Thyroid gland (tissue), 4 donors: ENCODE measurements around the gene UBE2Z. TPM values are rescaled to one million over a fixed set of nuclear protein-coding genes. Genes with fewer than 3 reads are reported as not detected.

Experiments used
- DNase-seq, 2 donors: peaks; one replicate each; pipeline ENCODE4 v3.0.0-alpha.2; 2019
- H3K27ac ChIP-seq, 3 donors: fragments of 200-600 bp; sonication (generic); 1 replicate in 2 of 3; 2 replicates in 1 of 3; pipeline ENCODE4 v1.5.1; 2016 to 2019; ENCODE audit warnings: mild to moderate bottlenecking in 1 of 3, moderate library complexity in 1 of 3
- H3K27me3 ChIP-seq: fragments of 200-600 bp; sonication (generic); one replicate; pipeline ENCODE4 v1.5.1; 2019
- H3K36me3 ChIP-seq, 2 donors: fragments of 200-600 bp; sonication (generic); one replicate each; pipeline ENCODE4 v1.5.1; 2016 to 2019
- H3K4me1 ChIP-seq, 2 donors: fragments of 200-600 bp; sonication (generic); one replicate each; pipeline ENCODE4 v1.5.1; 2017 to 2019
- H3K4me3 ChIP-seq, 3 donors: fragments of 200-600 bp; sonication (generic); replicated peaks in 1 of 3; 1 replicate in 2 of 3; 2 replicates in 1 of 3; pipeline ENCODE4 v1.5.1; 2016; ENCODE audit warnings: mild to moderate bottlenecking in 1 of 3
- H3K9me3 ChIP-seq: fragments of 200-600 bp; sonication (generic); one replicate; pipeline ENCODE4 v1.5.1; 2017
- CTCF ChIP-seq, 6 experiments: fragments of 200-600 bp in 3 of 6; fragments of 450-650 bp in 3 of 6; sonication (generic) in 3 of 6; IDR thresholded peaks; one replicate each; pipeline ENCODE4 v1.5.1; 2016 to 2019; ENCODE audit warnings: antibody characterized with exemption in 6 of 6, mild to moderate bottlenecking in 2 of 6, inconsistent platforms in 1 of 6, moderate library complexity in 1 of 6
- POLR2A ChIP-seq, 2 donors: fragments of 450-650 bp; IDR thresholded peaks; one replicate each; pipeline ENCODE4 v1.6.1; 2017; ENCODE audit warnings: antibody characterized with exemption in 2 of 2, mild to moderate bottlenecking in 2 of 2, moderate library complexity in 1 of 2
- WGBS, 2 donors: methylation state at CpG; one replicate each; pipeline ENCODE4 v1.1.5; 2017; 5-methylcytosine and 5-hydroxymethylcytosine counted together
- intact Hi-C: fragments of 100-400 bp; cut with DNase I; formaldehyde crosslinking; loops from one replicate; pipeline ENCODE4 v1.15.1; 2023
- total RNA-seq, 4 donors: library from RNA; depleted of rRNA; stranded (reverse); fragments of >200 nt; gene quantifications; one replicate each; pipeline ENCODE4 v1.2.3, GENCODE V29; 2016

Gene UBE2Z
- total RNA-seq, 4 donors from 2014 or later: 80.9 to 103 (median 99.0) TPM

- 1% methylated on average over 23 to 28 of the region's 36 CpGs for WGBS, 2 donors
- H3K36me3 ChIP-seq: peaks cover 0 to 4% of the 10 kb centered on the region in 2 donors
- H3K27ac ChIP-seq: peak overlapping the region; percentile 75 to 87 (median 85)
- H3K9me3 ChIP-seq: no peaks in the 10 kb centered on the region
- no peaks in the 10 kb centered on the region for H3K27me3 ChIP-seq
- TF ChIP-seq POLR2A (IDR thresholded peaks at IDR 0.05): no peak
- no peak for TF ChIP-seq CTCF (IDR thresholded peaks at IDR 0.05)
- H3K4me3 ChIP-seq: peak overlapping the region; percentile 33 to 73 (median 67)
- peak; percentile 83 to 87 for DNase-seq
- intact Hi-C loops: no loop called here
- H3K4me1 ChIP-seq: peaks cover 32 to 39% of the 10 kb centered on the region in 2 donors
Observed at GRCh38 chr17:48908853-48909394, 717 bp downstream of the UBE2Z start.

- no peaks in the 10 kb centered on the region for H3K9me3 ChIP-seq
- WGBS, 2 donors: 42 to 49% methylated on average over 4 of the region's 4 CpGs
- no peaks in the 10 kb centered on the region for H3K27me3 ChIP-seq
- H3K27ac ChIP-seq: peak overlapping the region in 1 of 3 donors; percentile 85
- peak in 1 of 2 donors; percentile 10 for DNase-seq
- peak overlapping the region in 1 of 3 donors; percentile 67 for H3K4me3 ChIP-seq
- intact Hi-C loops: no loop called here
- peaks cover 0 to 4% of the 10 kb centered on the region in 2 donors for H3K36me3 ChIP-seq
- H3K4me1 ChIP-seq: peaks cover 34 to 42% of the 10 kb centered on the region in 2 donors
- TF ChIP-seq CTCF (IDR thresholded peaks at IDR 0.05) (no peak), POLR2A (IDR thresholded peaks at IDR 0.05) (no peak)
Observed at GRCh38 chr17:48909783-48910182, 1.6 kb downstream of the UBE2Z start.

GRCh38 chr17:48910370-48910769 is 2.2 kb downstream of the UBE2Z start:
- intact Hi-C loops: no loop called here
- DNase-seq: no peak
- no peak overlapping the region for H3K4me3 ChIP-seq
- H3K27me3 ChIP-seq: no peaks in the 10 kb centered on the region
- no peaks in the 10 kb centered on the region for H3K9me3 ChIP-seq
- 37 to 41% methylated on average over 2 of the region's 2 CpGs for WGBS, 2 donors
- H3K36me3 ChIP-seq: peaks cover 0 to 4% of the 10 kb centered on the region in 2 donors
- no peak overlapping the region for H3K27ac ChIP-seq
- TF ChIP-seq CTCF (IDR thresholded peaks at IDR 0.05) (no peak), POLR2A (IDR thresholded peaks at IDR 0.05) (no peak)
- H3K4me1 ChIP-seq: peaks cover 37 to 48% of the 10 kb centered on the region in 2 donors

- Histone ChIP-seq H3K9me3 (no peaks in the 10 kb centered on the region), H3K4me3 (no peak overlapping the region), H3K4me1 (peaks cover 31 to 36% of the 10 kb centered on the region in 2 donors), H3K27me3 (no peaks in the 10 kb centered on the region), H3K36me3 (peaks cover 17 to 18% of the 10 kb centered on the region in 2 donors), H3K27ac (no peak overlapping the region)
- WGBS, 2 donors: 90 to 98% methylated on average over 2 of the region's 2 CpGs
- DNase-seq: no peak
- intact Hi-C loops: no loop called here
- TF ChIP-seq POLR2A (IDR thresholded peaks at IDR 0.05) (no peak), CTCF (IDR thresholded peaks at IDR 0.05) (no peak)
Observed at GRCh38 chr17:48912476-48912875, 4.3 kb downstream of the UBE2Z start.

GRCh38 chr17:48915459-48916282 is 7.5 kb downstream of the UBE2Z start:
- peak in 1 of 2 donors; percentile 17 for DNase-seq
- peaks cover 48 to 49% of the 10 kb centered on the region in 2 donors for H3K36me3 ChIP-seq

More at GRCh38 chr17:48915459-48916282, 7.5 kb downstream of the UBE2Z start:
- Histone ChIP-seq H3K4me1 (peaks cover 11 to 20% of the 10 kb centered on the region in 2 donors), H3K4me3 (no peak overlapping the region), H3K9me3 (no peaks in the 10 kb centered on the region), H3K27ac (peak overlapping the region in 1 of 3 donors; percentile 1), H3K27me3 (no peaks in the 10 kb centered on the region)
- TF ChIP-seq POLR2A (IDR thresholded peaks at IDR 0.05) (no peak), CTCF (IDR thresholded peaks at IDR 0.05) (no peak)
- WGBS, 2 donors: 67 to 77% methylated on average over 5 of the region's 5 CpGs
- intact Hi-C loops: no loop called here
